Breast epithelium (tissue), 4 donors: Measurements from ENCODE around the gene MAMLD1. TPM values are rescaled to one million over a fixed set of nuclear protein-coding genes. Genes with fewer than 3 reads are reported as not detected.

Experiments used
- DNase-seq, 2 donors: peaks; one replicate each; pipeline ENCODE4 v3.0.0-alpha.2; 2019; ENCODE audit warnings: low spot score in 2 of 2
- H3K27ac ChIP-seq, 2 donors: fragments of 200-600 bp; sonication (generic) in 1 of 2; one replicate each; pipeline ENCODE4 v1.5.1; 2016 to 2019; ENCODE audit warnings: mild to moderate bottlenecking in 1 of 2
- H3K27me3 ChIP-seq, 2 donors: fragments of 200-600 bp; sonication (generic) in 1 of 2; one replicate each; pipeline versions ENCODE4 v1.5.1 to v1.6.0; 2017 to 2019; ENCODE audit warnings: control low read depth in 1 of 2, mild to moderate bottlenecking in 1 of 2
- H3K36me3 ChIP-seq: fragments of 200-600 bp; one replicate; pipeline ENCODE4 v1.5.1; 2019
- H3K4me1 ChIP-seq, 2 donors: fragments of 200-600 bp; sonication (generic); one replicate each; pipeline ENCODE4 v1.5.1; 2016 to 2019; ENCODE audit warnings: control low read depth in 1 of 2
- H3K4me3 ChIP-seq, 3 donors: fragments of 200-600 bp; sonication (generic); 1 replicate in 2 of 3; 2 replicates in 1 of 3; pipeline ENCODE4 v1.5.1; 2016 to 2019; ENCODE audit warnings: mild to moderate bottlenecking in 3 of 3, moderate library complexity in 2 of 3
- H3K9me3 ChIP-seq, 2 donors: fragments of 200-600 bp; sonication (generic) in 1 of 2; one replicate each; pipeline ENCODE4 v1.5.1; 2016 to 2019; ENCODE audit warnings: control low read depth in 1 of 2
- CTCF ChIP-seq, 3 donors: fragments of 450-650 bp; IDR thresholded peaks; one replicate each; pipeline ENCODE4 v1.5.1; 2016 to 2017; ENCODE audit warnings: antibody characterized with exemption in 3 of 3, mild to moderate bottlenecking in 3 of 3, moderate library complexity in 3 of 3
- POLR2A ChIP-seq: fragments of 450-650 bp; IDR thresholded peaks from one replicate; pipeline ENCODE4 v1.6.1; 2016; ENCODE audit warnings: antibody characterized with exemption, mild to moderate bottlenecking, moderate library complexity
- POLR2AphosphoS5 ChIP-seq, 3 donors: sonication (generic); formaldehyde crosslinking; IDR thresholded peaks; one replicate each; pipeline ENCODE4 v1.6.1; 2017; ENCODE audit warnings: antibody characterized with exemption in 3 of 3
- intact Hi-C: fragments of 100-400 bp; cut with DNase I; formaldehyde crosslinking; loops from one replicate; pipeline ENCODE4 v1.15.1; 2023; ENCODE audit warnings: low total_unique reads
- total RNA-seq, 3 donors: library from RNA; depleted of rRNA; stranded (reverse); fragments of >200 nt; gene quantifications; one replicate each; pipeline ENCODE4 v1.1.0, GENCODE V29; 2016

Gene MAMLD1
- total RNA-seq, 3 donors from 2014 or later = 2.3 to 14.7 (median 2.8) TPM

DNA sequence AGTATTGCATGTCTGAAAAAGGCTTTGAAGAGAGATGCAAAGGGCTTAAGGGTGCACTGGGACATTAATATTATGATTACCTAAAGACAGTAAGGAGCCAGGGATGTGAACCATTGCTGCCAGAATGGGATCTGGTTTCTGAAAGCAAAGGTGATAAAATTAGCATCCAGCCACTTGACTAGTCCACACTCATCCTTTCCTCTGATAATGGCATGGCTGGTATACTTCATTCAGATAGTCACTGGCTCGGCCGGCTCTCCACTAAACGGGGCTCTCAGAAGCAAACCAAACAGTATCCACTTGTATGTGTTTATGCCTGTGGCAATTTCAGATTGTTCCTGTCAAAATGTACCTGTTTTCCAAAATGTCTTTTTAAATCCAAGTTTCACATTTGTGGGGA, 46.4 kb downstream of the MAMLD1 start:
- Histone ChIP-seq H3K9me3 (no peaks in the 10 kb centered on the region), H3K4me1 (no peaks in the 10 kb centered on the region), H3K4me3 (no peak overlapping the region), H3K27me3 (peaks cover 0 to 17% of the 10 kb centered on the region in 2 donors), H3K36me3 (no peaks in the 10 kb centered on the region), H3K27ac (no peak overlapping the region)
- intact Hi-C loops = no loop called here
- no peak for DNase-seq
- TF ChIP-seq POLR2AphosphoS5 (IDR thresholded peaks at IDR 0.05) = no peak
- TF ChIP-seq CTCF (IDR thresholded peaks at IDR 0.05) = no peak
- no peak for TF ChIP-seq POLR2A

GRCh38 chrX:150409964-150410363, 46.8 kb downstream of the MAMLD1 start:
- peaks cover 0 to 17% of the 10 kb centered on the region in 2 donors for H3K27me3 ChIP-seq
- intact Hi-C loops = no loop called here
- no peaks in the 10 kb centered on the region for H3K9me3 ChIP-seq
- no peak for DNase-seq
- no peaks in the 10 kb centered on the region for H3K4me1 ChIP-seq
- TF ChIP-seq POLR2AphosphoS5 (IDR thresholded peaks at IDR 0.05) (no peak), POLR2A (no peak), CTCF (IDR thresholded peaks at IDR 0.05) (no peak)
- H3K36me3 ChIP-seq = no peaks in the 10 kb centered on the region
- H3K27ac ChIP-seq = no peak overlapping the region
- no peak overlapping the region for H3K4me3 ChIP-seq

DNA sequence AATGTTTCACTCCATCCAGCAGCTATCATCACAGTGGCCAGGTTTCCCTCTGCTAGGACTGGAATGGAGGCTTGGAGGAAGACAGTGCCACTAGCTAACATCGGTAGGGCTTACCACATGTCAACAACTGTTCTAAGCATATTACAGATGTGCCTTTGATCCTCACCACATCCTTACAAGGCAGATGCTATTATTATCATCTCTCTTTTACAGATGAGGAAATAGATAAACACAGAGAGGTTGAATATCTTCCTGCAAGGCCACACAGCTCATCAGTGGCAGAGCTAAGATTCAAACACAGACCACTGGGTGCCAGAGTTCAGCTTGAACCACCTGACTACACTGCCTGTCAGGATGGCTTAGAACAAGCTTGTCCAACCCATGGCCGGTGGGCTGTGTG, 47.4 kb downstream of the MAMLD1 start:
- intact Hi-C loops = no loop called here
- H3K27me3 ChIP-seq = peaks cover 0 to 17% of the 10 kb centered on the region in 2 donors
- TF ChIP-seq POLR2A (no peak), CTCF (IDR thresholded peaks at IDR 0.05) (no peak), POLR2AphosphoS5 (IDR thresholded peaks at IDR 0.05) (no peak)

DNA sequence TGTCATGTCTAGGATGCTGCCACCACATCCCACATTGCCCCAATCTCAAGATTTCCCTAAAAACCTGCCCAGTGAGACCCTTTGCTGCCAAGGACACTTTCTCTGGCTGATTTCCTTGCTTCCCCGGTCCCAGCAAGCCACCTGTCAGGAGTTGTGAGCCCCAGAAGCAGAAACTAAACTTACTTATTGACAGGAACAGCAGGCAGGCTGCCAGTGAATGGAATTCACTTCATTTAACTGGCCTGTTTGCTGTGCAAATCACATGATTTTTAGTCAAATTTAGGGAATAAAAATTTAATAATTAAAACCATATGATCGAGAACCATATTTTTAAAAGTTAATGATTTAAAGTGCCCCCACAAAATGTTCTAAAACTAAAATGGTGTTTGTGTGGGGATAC, 48.5 kb downstream of the MAMLD1 start:
- no peak for DNase-seq
- Histone ChIP-seq H3K27me3 (peaks cover 0 to 17% of the 10 kb centered on the region in 2 donors), H3K4me3 (no peak overlapping the region), H3K9me3 (no peaks in the 10 kb centered on the region), H3K27ac (no peak overlapping the region), H3K4me1 (no peaks in the 10 kb centered on the region), H3K36me3 (no peaks in the 10 kb centered on the region)
- TF ChIP-seq POLR2AphosphoS5 (IDR thresholded peaks at IDR 0.05) (no peak), CTCF (IDR thresholded peaks at IDR 0.05) (no peak), POLR2A (no peak)
- intact Hi-C loops = no loop called here

More for the DNA sequence above, 47.4 kb downstream of the MAMLD1 start:
- Histone ChIP-seq H3K27ac (no peak overlapping the region), H3K9me3 (no peaks in the 10 kb centered on the region), H3K4me3 (no peak overlapping the region), H3K36me3 (no peaks in the 10 kb centered on the region), H3K4me1 (no peaks in the 10 kb centered on the region)
- DNase-seq = no peak

DNA sequence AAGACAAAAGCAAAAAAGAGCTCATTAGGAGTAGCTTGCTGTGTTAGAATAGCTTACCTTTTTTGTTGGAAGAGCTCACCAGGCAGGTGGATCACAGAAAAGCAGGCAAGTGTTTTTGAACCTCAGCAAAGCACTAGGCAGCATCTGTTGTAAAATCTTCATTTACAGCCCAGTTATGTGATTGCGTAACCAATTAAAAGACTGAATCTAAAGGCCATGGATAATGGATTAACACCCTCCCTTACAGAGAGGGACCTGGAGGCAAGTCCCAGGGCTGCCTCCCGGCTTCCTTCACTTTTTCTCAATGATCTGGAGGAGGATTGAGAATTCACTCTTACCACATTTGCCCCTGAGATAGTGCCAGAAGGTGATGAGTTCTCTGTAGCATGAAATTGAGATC, 51.1 kb downstream of the MAMLD1 start:
- intact Hi-C loops = no loop called here
- TF ChIP-seq POLR2A = no peak
- no peak for TF ChIP-seq POLR2AphosphoS5 (IDR thresholded peaks at IDR 0.05)
- TF ChIP-seq CTCF (IDR thresholded peaks at IDR 0.05) = no peak
- Histone ChIP-seq H3K36me3 (no peaks in the 10 kb centered on the region), H3K27ac (no peak overlapping the region), H3K9me3 (no peaks in the 10 kb centered on the region), H3K4me1 (no peaks in the 10 kb centered on the region), H3K27me3 (peaks cover 0 to 14% of the 10 kb centered on the region in 2 donors), H3K4me3 (no peak overlapping the region)
- no peak for DNase-seq
